Right lobe of liver (tissue), 4 donors: Measurements from ENCODE around the gene OR2B6.

Experiments used
- POLR2A ChIP-seq: fragments of 450-650 bp; IDR thresholded peaks from one replicate; pipeline ENCODE4 v1.6.1; 2017; ENCODE audit warnings: antibody characterized with exemption, mild to moderate bottlenecking
- TF ChIP-seq, protein P1 (sequence below), 4 donors: fragments of 200-600 bp in 3 of 4; fragments of 450-650 bp in 1 of 4; IDR thresholded peaks; one replicate each; pipeline versions ENCODE4 v1.5.1 to v1.8.0; 2016 to 2022; ENCODE audit warnings: antibody characterized with exemption in 4 of 4, mild to moderate bottlenecking in 2 of 4
- donor health status: DM: no; HTN: no; CAD: no.
- donor health status: DM: no; HTN: no; CAD: no.
- donor health status: DM: no; HTN: yes; CAD: no.

DNA sequence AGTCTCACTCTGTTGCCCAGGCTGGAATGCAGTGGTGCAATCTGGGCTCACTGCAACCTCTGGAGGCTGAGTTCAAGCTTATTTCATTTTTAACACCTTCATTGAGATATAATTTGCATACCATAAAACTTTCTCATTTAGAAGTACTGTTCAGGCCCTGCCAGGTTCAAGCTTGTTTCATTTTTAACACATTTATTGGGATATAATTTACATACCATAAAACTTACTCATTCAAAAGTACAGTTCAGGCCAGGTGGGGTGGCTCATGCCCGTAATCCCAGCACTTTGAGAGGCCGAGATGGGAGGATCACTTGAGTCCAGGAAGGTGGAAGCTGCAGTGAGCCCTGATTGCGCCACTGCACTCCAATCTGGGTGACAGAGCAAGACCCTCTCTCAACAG lies 5.5 kb downstream of the OR2B6 start:
- TF ChIP-seq, protein P1, sequence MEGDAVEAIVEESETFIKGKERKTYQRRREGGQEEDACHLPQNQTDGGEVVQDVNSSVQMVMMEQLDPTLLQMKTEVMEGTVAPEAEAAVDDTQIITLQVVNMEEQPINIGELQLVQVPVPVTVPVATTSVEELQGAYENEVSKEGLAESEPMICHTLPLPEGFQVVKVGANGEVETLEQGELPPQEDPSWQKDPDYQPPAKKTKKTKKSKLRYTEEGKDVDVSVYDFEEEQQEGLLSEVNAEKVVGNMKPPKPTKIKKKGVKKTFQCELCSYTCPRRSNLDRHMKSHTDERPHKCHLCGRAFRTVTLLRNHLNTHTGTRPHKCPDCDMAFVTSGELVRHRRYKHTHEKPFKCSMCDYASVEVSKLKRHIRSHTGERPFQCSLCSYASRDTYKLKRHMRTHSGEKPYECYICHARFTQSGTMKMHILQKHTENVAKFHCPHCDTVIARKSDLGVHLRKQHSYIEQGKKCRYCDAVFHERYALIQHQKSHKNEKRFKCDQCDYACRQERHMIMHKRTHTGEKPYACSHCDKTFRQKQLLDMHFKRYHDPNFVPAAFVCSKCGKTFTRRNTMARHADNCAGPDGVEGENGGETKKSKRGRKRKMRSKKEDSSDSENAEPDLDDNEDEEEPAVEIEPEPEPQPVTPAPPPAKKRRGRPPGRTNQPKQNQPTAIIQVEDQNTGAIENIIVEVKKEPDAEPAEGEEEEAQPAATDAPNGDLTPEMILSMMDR (IDR thresholded peaks at IDR 0.05) = no peak
- no peak for TF ChIP-seq POLR2A
